ENCODE measurements around the gene OR4N5.
"Not testable (repeated sequence)": the region's sequence is repeated elsewhere in the genome, so short reads cannot be mapped to it uniquely, and the experiment has no call there.

Gene OR4N5

GRCh38 chr14:20138520-20138919 is at the start of gene OR4N5:
TSS of gene OR4N5 (plus strand) at chr14:20138820. CDS start at chr14:20143736, 4,916 bp downstream.
- no peak for DNase-seq (ENCODE audit: low read depth)

- no peak for DNase-seq (ENCODE audit: low read depth)
Measured at GRCh38 chr14:20092050-20092449, 46.6 kb upstream of the OR4N5 start.

- no peak for DNase-seq (ENCODE audit: low read depth)
Measured at GRCh38 chr14:20093442-20093841, 45.2 kb upstream of the OR4N5 start.

- DNase-seq (ENCODE audit: low read depth) = not testable (repeated sequence)
Measured at GRCh38 chr14:20098926-20099770, 39.5 kb upstream of the OR4N5 start.

- DNase-seq (ENCODE audit: low read depth) = no peak
Measured at GRCh38 chr14:20110438-20110837, 28.2 kb upstream of the OR4N5 start, which contains the start of gene OR4K17. TSS of gene OR4K17 (plus strand) at chr14:20110739. CDS start at chr14:20117500, 6,761 bp downstream.

GRCh38 chr14:20112321-20112720 is 26.3 kb upstream of the OR4N5 start:
- DNase-seq (ENCODE audit: low read depth) = no peak

- DNase-seq (ENCODE audit: low read depth) = no peak
Measured at GRCh38 chr14:20116748-20117147, 21.9 kb upstream of the OR4N5 start.

- DNase-seq (ENCODE audit: low read depth) = no peak
Measured at GRCh38 chr14:20118795-20119194, 19.8 kb upstream of the OR4N5 start.

- DNase-seq (ENCODE audit: low read depth) = no peak
Measured at GRCh38 chr14:20143911-20144310, 5.3 kb downstream of the OR4N5 start.

GRCh38 chr14:20144820-20145219 is 6.2 kb downstream of the OR4N5 start:
- DNase-seq (ENCODE audit: low read depth) = no peak

- no peak for DNase-seq (ENCODE audit: low read depth)
Measured at GRCh38 chr14:20164462-20164861, 25.8 kb downstream of the OR4N5 start.

GRCh38 chr14:20167091-20167490 is 28.5 kb downstream of the OR4N5 start:
- no peak for DNase-seq (ENCODE audit: low read depth)

GRCh38 chr14:20169852-20170251 is 31.2 kb downstream of the OR4N5 start:
- not testable (repeated sequence) for DNase-seq (ENCODE audit: low read depth)

GRCh38 chr14:20174205-20174604 is 35.6 kb downstream of the OR4N5 start:
- DNase-seq (ENCODE audit: low read depth) = not testable (repeated sequence)

GRCh38 chr14:20176330-20176729 is 37.7 kb downstream of the OR4N5 start:
- no peak for DNase-seq (ENCODE audit: low read depth)

GRCh38 chr14:20177433-20177974 is 38.9 kb downstream of the OR4N5 start:
- no peak for DNase-seq (ENCODE audit: low read depth)

- DNase-seq (ENCODE audit: low read depth) = no peak
Measured at GRCh38 chr14:20179218-20179617, 40.6 kb downstream of the OR4N5 start.

GRCh38 chr14:20179880-20180279 is 41.3 kb downstream of the OR4N5 start:
- no peak for DNase-seq (ENCODE audit: low read depth)

- no peak for DNase-seq (ENCODE audit: low read depth)
Measured at GRCh38 chr14:20180486-20180885, 41.9 kb downstream of the OR4N5 start.

GRCh38 chr14:20184181-20184580 is 45.6 kb downstream of the OR4N5 start:
- no peak for DNase-seq (ENCODE audit: low read depth)

GRCh38 chr14:20190596-20190995 is 52.0 kb downstream of the OR4N5 start, which contains the start of gene OR11G2:
TSS of gene OR11G2 (plus strand) at chr14:20190896. CDS start at chr14:20197438, 6,542 bp downstream.
- no peak for DNase-seq (ENCODE audit: low read depth)

GRCh38 chr14:20191396-20191795 is 52.8 kb downstream of the OR4N5 start:
- DNase-seq (ENCODE audit: low read depth) = no peak

- no peak for DNase-seq (ENCODE audit: low read depth)
Measured at GRCh38 chr14:20194101-20194500, 55.5 kb downstream of the OR4N5 start.

All from fibroblast of gingiva (primary cell).